CD4-positive, alpha-beta memory T cell (primary cell): ENCODE measurements around the gene NARS2. TPM values are rescaled to one million over a fixed set of nuclear protein-coding genes. Genes with fewer than 3 reads are reported as not detected.

Experiments
- CTCF ChIA-PET: fragments of 350-600 bp; sonication (Branson Sonifier 250); formaldehyde crosslinking; loops from one replicate; lab custom pipeline; 2021; ENCODE audit warnings: inconsistent platforms; ENCODE audit not compliant: partially characterized antibody; lab: Charles Lee
- POLR2A ChIA-PET: fragments of 350-600 bp; sonication (Branson Sonifier 250); formaldehyde crosslinking; loops from one replicate; lab custom pipeline; 2021; ENCODE audit not compliant: partially characterized antibody; lab: Charles Lee
- DNase-seq, 5 donors: peaks; one replicate each; pipeline versions ENCODE4 v3.0.0 to v3.0.0-alpha.2; 2020 to 2022; ENCODE audit warnings: mixed read lengths in 1 of 5
- H3K27ac ChIP-seq: one replicate; pipeline ENCODE4 v1.7.0; 2013; ENCODE audit warnings: low read depth, low read length
- H3K27me3 ChIP-seq: 2 replicates; pipeline ENCODE4 v1.7.0; 2013; ENCODE audit warnings: mild to moderate bottlenecking, low read length, moderate library complexity; ENCODE audit not compliant: insufficient read depth
- H3K36me3 ChIP-seq: 2 replicates; pipeline ENCODE4 v1.7.0; 2013; ENCODE audit warnings: mild to moderate bottlenecking, low read length, moderate library complexity; ENCODE audit not compliant: insufficient read depth
- H3K4me1 ChIP-seq: 2 replicates; pipeline ENCODE4 v1.7.0; 2013; ENCODE audit warnings: mild to moderate bottlenecking, low read length, moderate library complexity; ENCODE audit not compliant: insufficient read depth
- H3K4me3 ChIP-seq, 2 donors: one replicate each; pipeline ENCODE4 v1.7.0; 2013; ENCODE audit warnings: low read length in 2 of 2, mild to moderate bottlenecking in 1 of 2
- H3K9me3 ChIP-seq, 2 donors: one replicate each; pipeline ENCODE4 v1.7.0; 2013; ENCODE audit warnings: low read length in 2 of 2, control low read depth in 1 of 2; ENCODE audit not compliant: control insufficient read depth in 1 of 2
- H3K27ac Mint-ChIP-seq, 7 donors: one replicate each; pipeline ENCODE4 v1.8.0; 2020 to 2021; ENCODE audit warnings: mixed read lengths in 7 of 7, mild to moderate bottlenecking in 6 of 7, inconsistent platforms in 3 of 7, moderate library complexity in 3 of 7
- H3K27me3 Mint-ChIP-seq, 2 donors: one replicate each; pipeline ENCODE4 v1.8.0; 2020 to 2021; ENCODE audit warnings: mixed read lengths in 2 of 2
- H3K36me3 Mint-ChIP-seq, 2 donors: one replicate each; pipeline ENCODE4 v1.8.0; 2020 to 2021; ENCODE audit warnings: mixed read lengths in 2 of 2, inconsistent platforms in 1 of 2, mild to moderate bottlenecking in 1 of 2
- H3K4me1 Mint-ChIP-seq, 4 donors: one replicate each; pipeline ENCODE4 v1.8.0; 2020 to 2021; ENCODE audit warnings: mixed read lengths in 4 of 4, mild to moderate bottlenecking in 1 of 4
- H3K4me3 Mint-ChIP-seq, 8 donors: one replicate each; pipeline ENCODE4 v1.8.0; 2020 to 2021; ENCODE audit warnings: mixed read lengths in 8 of 8, mild to moderate bottlenecking in 7 of 8, moderate library complexity in 6 of 8, inconsistent platforms in 3 of 8
- H3K9me3 Mint-ChIP-seq, 8 donors: one replicate each; pipeline ENCODE4 v1.8.0; 2020 to 2021; ENCODE audit warnings: mixed read lengths in 8 of 8, mild to moderate bottlenecking in 5 of 8, inconsistent platforms in 3 of 8, moderate library complexity in 1 of 8
- intact Hi-C: fragments of 100-400 bp; cut with micrococcal nuclease; formaldehyde crosslinking; loops from one replicate; pipeline ENCODE4 v1.15.1; 2023
- polyA plus RNA-seq, 2 donors: library from polyadenylated mRNA; unstranded; fragments of 300-500 nt; fragmentation: Illumina TruSeq; gene quantifications; one replicate each; pipeline ENCODE4 v1.2.3, GENCODE V29; 2021
- total RNA-seq, 2 experiments: library from RNA; stranded (reverse); gene quantifications; one replicate each; pipeline ENCODE4 v1.2.3, GENCODE V29; 2021

Gene NARS2
- total and polyA plus RNA-seq, 4 experiments from 2014 or later: 14.3 to 18.4 (median 16.7) TPM

DNA sequence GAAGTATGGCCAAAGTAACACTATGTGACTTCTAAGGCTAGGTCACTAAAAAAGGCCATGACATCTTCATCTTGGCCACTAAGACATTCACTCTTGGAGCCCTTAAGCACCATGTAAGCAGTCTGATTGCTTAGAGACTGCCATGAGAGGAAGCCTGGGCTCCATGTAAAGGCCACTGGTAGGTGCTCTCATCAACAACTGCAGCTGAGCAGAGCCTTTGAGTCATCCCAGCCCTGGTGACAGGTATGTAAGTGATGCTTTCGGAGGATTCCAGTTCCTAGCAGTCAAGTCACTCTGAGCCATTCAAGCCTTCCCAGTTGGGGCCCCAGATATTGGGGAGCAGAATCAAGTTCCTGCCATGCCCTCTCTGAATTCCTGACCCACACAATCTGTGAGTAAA is 183.2 kb downstream of the NARS2 start:
- Histone ChIP-seq H3K27ac (no peak overlapping the region), H3K36me3 (no peaks in the 10 kb centered on the region), H3K4me1 (no peaks in the 10 kb centered on the region), H3K27me3 (no peaks in the 10 kb centered on the region), H3K4me3 (no peak overlapping the region), H3K9me3 (no peaks in the 10 kb centered on the region)
- ChIA-PET CTCF (no interaction called here), POLR2A (no interaction called here)
- H3K9me3 Mint-ChIP-seq: peaks cover 0 to 5% (median 1%) of the 10 kb centered on the region in 8 donors
- H3K4me3 Mint-ChIP-seq: no peak overlapping the region
- no peaks in the 10 kb centered on the region for H3K27me3 Mint-ChIP-seq
- H3K4me1 Mint-ChIP-seq: peaks cover 0 to 4% (median 2%) of the 10 kb centered on the region in 4 donors
- H3K27ac Mint-ChIP-seq: no peak overlapping the region
- DNase-seq: no peak
- intact Hi-C loops: no loop called here
- H3K36me3 Mint-ChIP-seq: peaks cover 0 to 4% of the 10 kb centered on the region in 2 donors

DNA sequence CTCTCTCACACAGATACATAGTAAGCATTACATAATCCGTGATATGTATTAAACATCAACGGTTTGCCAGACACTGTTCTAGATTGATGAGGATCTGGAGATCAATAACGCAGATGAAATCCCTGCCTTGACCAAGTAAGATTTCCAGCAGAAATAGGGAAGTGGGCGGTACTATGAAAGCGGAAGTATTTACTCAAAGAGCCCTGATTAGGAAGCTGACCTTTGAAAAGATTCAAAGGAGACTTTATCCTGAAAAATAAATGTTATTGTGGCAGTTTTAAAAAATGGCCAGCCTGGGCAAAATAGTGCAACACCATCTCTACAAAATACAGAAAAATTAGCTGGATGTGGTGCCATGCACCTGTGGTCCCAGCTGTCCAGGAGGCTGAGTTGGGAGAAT is 183.9 kb downstream of the NARS2 start:
- Mint-ChIP-seq H3K27me3 (no peaks in the 10 kb centered on the region), H3K27ac (no peak overlapping the region), H3K4me3 (no peak overlapping the region), H3K36me3 (peaks cover 0 to 4% of the 10 kb centered on the region in 2 donors), H3K9me3 (peaks cover 0 to 8% (median 1%) of the 10 kb centered on the region in 8 donors), H3K4me1 (peaks cover 0 to 4% (median 2%) of the 10 kb centered on the region in 4 donors)
- no peaks in the 10 kb centered on the region for H3K9me3 ChIP-seq
- intact Hi-C loops: no loop called here
- no peak overlapping the region for H3K27ac ChIP-seq
- no peak for DNase-seq
- H3K4me1 ChIP-seq: no peaks in the 10 kb centered on the region
- H3K36me3 ChIP-seq: no peaks in the 10 kb centered on the region
- ChIA-PET CTCF (interaction anchor here (0.9 kb wide), 1 partner anchor 14 kb away, joined by 3 read pairs; no protein-coding TSS in a partner anchor), POLR2A (no interaction called here)
- H3K4me3 ChIP-seq: no peak overlapping the region
- no peaks in the 10 kb centered on the region for H3K27me3 ChIP-seq

DNA sequence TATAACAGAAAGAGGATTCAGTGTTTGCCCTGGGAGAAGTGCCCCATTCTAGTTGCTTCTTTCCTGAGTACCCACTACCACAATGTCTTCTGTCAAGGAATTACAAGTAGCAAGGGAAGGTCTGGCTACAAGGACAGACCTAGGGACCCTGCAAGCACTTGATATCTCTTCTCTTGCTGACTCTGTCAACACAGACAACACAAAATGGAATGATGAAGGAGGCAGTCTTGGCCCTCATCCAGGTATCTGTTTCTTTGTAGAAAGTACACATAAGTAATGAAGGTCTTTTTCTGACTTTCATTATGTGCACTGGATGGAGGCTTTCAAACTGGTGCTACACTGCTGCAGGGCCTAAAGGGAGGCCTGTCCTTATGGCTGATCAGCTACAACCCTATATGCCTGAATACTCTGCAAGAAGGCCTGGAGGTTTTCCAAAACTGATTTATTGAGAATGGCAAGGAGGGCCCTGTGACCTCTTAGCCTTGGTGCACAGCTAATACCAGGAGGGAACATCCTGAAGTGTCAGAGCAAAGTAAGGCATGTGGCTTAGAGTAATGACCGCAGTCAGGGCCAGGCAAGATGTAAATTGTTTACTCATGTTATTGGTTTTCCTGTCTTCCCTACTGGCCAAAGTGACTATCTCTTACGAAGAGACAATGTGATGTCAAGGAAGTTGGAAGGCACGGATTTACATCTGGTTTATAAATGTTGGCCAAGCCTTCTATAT is 188.3 kb downstream of the NARS2 start:
- H3K4me3 ChIP-seq: no peak overlapping the region
- no peaks in the 10 kb centered on the region for H3K36me3 ChIP-seq
- H3K9me3 ChIP-seq: no peaks in the 10 kb centered on the region
- no peaks in the 10 kb centered on the region for H3K27me3 Mint-ChIP-seq
- CTCF ChIA-PET: interaction anchor here (0.8 to 1.2 kb wide), 2 partner anchors 9 to 25 kb away, joined by 3 to 4 read pairs; no protein-coding TSS in a partner anchor
- H3K27ac ChIP-seq: no peak overlapping the region
- intact Hi-C loops: no loop called here
- H3K4me1 ChIP-seq: no peaks in the 10 kb centered on the region
- no peak for DNase-seq
- H3K27me3 ChIP-seq: no peaks in the 10 kb centered on the region
- H3K27ac Mint-ChIP-seq: no peak overlapping the region
- H3K9me3 Mint-ChIP-seq: peaks cover 7 to 18% (median 13%) of the 10 kb centered on the region in 8 donors
- H3K36me3 Mint-ChIP-seq: peaks cover 2 to 10% of the 10 kb centered on the region in 2 donors
- H3K4me3 Mint-ChIP-seq: no peak overlapping the region
- POLR2A ChIA-PET: no interaction called here
- no peaks in the 10 kb centered on the region for H3K4me1 Mint-ChIP-seq

Other genes with a start within 250 kb of the NARS2 start
- 1 to 10 TPM; 5.5 to 6.7 TPM for gene GAB2, start 157.0 kb downstream of the NARS2 start, total RNA-seq
- gene GAB2, start 157.0 kb downstream of the NARS2 start, polyA plus RNA-seq: under 1 TPM; 0.05 to 0.73 TPM